A549 treated with CpdA at 1 μM for 4 hours (cell line): ENCODE results near the gene RNF175. TPM values are rescaled to one million over a fixed set of nuclear protein-coding genes. Genes with fewer than 3 reads are reported as not detected.

Source experiments
- total RNA-seq: library from RNA; stranded (reverse); fragments of 200-300 nt; extraction: Qiagen RNA extraction; gene quantifications from 5 replicates; pipeline ENCODE4 v1.2.3, GENCODE V29; 2022; ENCODE audit warnings: low read depth

Gene RNF175
- not detected in 5 replicates for total RNA-seq

DNA sequence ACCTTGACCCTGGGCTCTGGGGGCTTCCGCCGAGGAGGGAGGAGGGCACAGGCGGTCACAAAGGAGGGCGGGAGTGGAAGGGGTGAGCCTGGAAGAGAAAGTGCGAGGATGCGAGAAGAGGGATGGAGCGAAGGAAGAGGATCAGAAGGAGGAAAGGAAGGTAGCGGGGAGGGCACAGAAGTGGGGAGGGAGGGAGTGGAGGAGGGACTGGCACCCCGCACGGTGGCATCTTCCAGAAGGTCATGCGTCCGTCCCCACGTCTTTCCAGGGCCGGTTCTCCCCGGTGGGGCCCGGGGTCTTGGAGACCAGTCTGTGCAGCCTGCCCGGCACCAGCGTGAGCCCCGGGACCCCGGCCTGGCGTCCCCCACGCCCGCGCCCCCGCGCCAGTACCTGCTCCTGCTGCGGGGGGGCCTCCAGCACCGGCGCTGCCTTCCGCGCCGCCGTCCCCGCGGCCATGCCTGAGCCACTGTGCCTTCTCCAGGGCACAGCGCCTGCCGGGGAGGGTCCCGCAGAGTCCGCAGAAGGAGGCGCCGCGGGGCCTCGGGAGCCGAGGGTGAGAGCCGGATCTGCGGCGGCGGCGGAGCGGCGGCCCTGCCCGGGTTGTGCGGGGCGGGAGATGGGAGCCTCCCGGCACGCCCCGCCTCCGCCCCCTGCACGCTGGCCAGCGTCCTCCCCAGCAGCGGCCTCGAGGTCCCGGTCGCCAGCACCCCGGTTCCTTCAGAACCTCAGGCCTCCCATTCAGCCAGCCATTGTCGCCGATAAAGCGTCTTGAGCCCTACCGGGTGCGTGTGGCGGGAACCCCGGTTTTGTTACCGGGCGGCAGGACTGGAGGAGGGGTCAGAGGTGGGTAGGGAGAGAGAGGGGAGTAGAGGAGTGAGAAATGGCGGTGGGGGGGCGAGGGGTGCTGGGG is at the start of gene RNF175:
RNF175 (minus strand) TSS at position 618 of the 910 bp plus-strand sequence; CDS start at position 456, 162 bp downstream.

DNA sequence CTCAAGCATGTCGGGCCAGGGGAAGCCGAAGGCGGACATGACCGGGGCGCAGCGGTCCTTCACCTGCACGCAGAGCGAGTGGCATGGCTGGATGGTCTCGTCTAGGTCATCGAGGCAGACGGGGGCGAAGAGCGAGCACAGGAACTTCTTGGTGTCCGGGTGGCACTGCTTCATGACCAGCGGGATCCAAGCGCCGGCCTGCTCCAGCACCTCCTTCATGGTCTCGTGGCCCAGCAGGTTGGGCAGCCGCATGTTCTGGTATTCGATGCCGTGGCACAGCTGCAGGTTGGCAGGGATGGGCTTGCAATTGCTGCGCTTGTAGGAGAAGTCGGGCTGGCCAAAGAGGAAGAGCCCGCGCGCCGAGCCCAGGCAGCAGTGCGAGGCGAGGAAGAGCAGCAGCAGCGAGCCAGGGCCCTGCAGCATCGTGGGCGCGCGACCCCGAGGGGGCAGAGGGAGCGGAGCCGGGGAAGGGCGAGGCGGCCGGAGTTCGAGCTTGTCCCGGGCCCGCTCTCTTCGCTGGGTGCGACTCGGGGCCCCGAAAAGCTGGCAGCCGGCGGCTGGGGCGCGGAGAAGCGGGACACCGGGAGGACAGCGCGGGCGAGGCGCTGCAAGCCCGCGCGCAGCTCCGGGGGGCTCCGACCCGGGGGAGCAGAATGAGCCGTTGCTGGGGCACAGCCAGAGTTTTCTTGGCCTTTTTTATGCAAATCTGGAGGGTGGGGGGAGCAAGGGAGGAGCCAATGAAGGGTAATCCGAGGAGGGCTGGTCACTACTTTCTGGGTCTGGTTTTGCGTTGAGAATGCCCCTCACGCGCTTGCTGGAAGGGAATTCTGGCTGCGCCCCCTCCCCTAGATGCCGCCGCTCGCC is 28.8 kb upstream of the RNF175 start, which contains the start of gene SFRP2:
SFRP2 (minus strand) TSS at position 671 of the 864 bp plus-strand sequence; CDS start at position 423, 248 bp downstream.

DNA sequence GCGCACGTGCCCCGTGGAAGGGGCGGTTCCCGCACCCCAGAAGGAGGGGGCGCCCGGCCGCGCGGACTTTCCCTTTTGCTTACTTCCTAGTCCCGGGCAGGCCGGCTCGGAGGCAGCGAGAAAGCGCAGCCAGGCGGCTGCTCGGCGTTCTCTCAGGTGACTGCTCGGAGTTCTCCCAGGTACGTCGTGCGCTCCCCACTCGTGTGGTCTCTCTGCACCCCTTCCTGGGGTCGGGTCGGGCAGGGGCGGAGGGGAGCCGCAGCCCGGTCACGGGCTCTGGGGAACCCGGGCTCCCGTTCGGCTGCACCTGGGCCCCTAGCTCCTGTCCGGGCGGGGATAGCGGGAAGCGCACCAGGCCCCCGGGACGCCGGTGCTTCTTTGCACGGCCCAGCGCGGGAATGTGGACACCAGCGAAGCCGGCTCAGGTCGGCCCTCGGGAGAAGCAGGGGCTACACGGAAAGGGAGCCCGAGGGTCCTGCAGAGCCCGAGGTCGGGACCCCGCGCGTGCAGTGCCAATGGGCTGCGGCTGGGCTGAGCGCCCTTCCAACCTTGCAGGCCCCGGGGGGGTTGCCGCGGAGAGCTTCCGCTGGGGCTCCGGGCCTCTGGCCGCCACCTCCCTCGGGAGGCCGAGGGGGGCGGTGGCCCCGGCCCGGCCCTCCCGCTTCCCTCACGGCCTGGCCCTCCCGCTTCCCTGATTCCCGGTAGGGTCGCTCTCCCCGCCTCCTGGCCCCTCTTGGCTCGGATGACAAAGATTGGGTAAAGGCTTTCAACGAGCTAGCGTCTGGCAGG is 75.4 kb downstream of the RNF175 start, which contains the start of gene TLR2:
TLR2 (plus strand) TSS at position 99 of the 789 bp plus-strand sequence. CDS start 18,628 bp downstream, outside the sequence.

Other genes with a start within 250 kb of the RNF175 start
- gene TLR2, start 75.7 kb downstream of the RNF175 start, total RNA-seq = 0.12 to 0.18 TPM (median 0.14 TPM) in 4 of 5 replicates, not detected in the other
- not detected in 5 replicates for gene SFRP2, start 29.1 kb upstream of the RNF175 start, total RNA-seq